SK-N-SH (cell line): Measurements from ENCODE around the gene DCLK3. TPM values are rescaled to one million over a fixed set of nuclear protein-coding genes. Genes with fewer than 3 reads are reported as not detected.

ENCODE experiments used
- CTCF ChIA-PET: fragments of 300-600, 350-600 bp; formaldehyde crosslinking; extraction: SDS; loops from one replicate; lab custom pipeline; 2021; lab: Yijun Ruan, JAX
- POLR2A ChIA-PET: fragments of 350-600 bp; sonication (Branson Sonifier 250); formaldehyde crosslinking; extraction: SDS; loops from one replicate; lab custom pipeline; 2020; ENCODE audit warnings: antibody characterized with exemption, inconsistent platforms; lab: Yijun Ruan, JAX
- DNase-seq: peaks from one replicate; pipeline ENCODE4 v3.0.0; 2012
- H2AFZ ChIP-seq: fragments of 200-600 bp; sonication (generic); 2 replicates; pipeline ENCODE4 v1.8.1; 2016; ENCODE audit warnings: antibody characterized with exemption, mild to moderate bottlenecking, low read depth
- H3F3A ChIP-seq: fragments of 200-600 bp; sonication (generic); replicated peaks from 2 replicates; pipeline ENCODE3; 2016; ENCODE audit warnings: antibody characterized with exemption, mild to moderate bottlenecking; ENCODE audit not compliant: insufficient read depth
- H3K27ac ChIP-seq, 2 experiments: fragments of 200-500 bp in 1 of 2; fragments of 200-600 bp in 1 of 2; sonication (Bioruptor generic) in 1 of 2; sonication (generic), shearing (Covaris generic) in 1 of 2; 2 replicates each; pipeline versions ENCODE4 v1.5.1 to v1.6.1; 2014 to 2016; ENCODE audit warnings: low read depth in 2 of 2, inconsistent platforms in 1 of 2, low read length in 1 of 2, mild to moderate bottlenecking in 1 of 2, mixed read lengths in 1 of 2
- H3K27me3 ChIP-seq: fragments of 200-600 bp; sonication (generic), shearing (Covaris generic); 2 replicates; pipeline ENCODE4 v1.6.1; 2016; ENCODE audit warnings: mixed run types; ENCODE audit not compliant: insufficient read depth
- H3K36me3 ChIP-seq, 2 experiments: fragments of 200-500 bp in 1 of 2; fragments of 200-600 bp in 1 of 2; sonication (Bioruptor generic) in 1 of 2; sonication (generic) in 1 of 2; replicated peaks in 1 of 2; 2 replicates each; pipeline versions ENCODE3 to v1.5.1; 2014 to 2016; ENCODE audit warnings: low read length in 1 of 2, mild to moderate bottlenecking in 1 of 2; ENCODE audit not compliant: insufficient read depth in 2 of 2, control insufficient read depth in 1 of 2
- H3K4me1 ChIP-seq, 2 experiments: fragments of 200-500 bp in 1 of 2; fragments of 200-600 bp in 1 of 2; sonication (Bioruptor generic) in 1 of 2; sonication (generic), shearing (Covaris generic) in 1 of 2; 2 replicates each; pipeline versions ENCODE4 v1.5.1 to v1.6.1; 2014 to 2016; ENCODE audit warnings: low read depth in 1 of 2, low read length in 1 of 2, mixed run types in 1 of 2; ENCODE audit not compliant: insufficient read depth in 2 of 2, control insufficient read depth in 1 of 2
- H3K4me2 ChIP-seq: fragments of 200-600 bp; sonication (generic), shearing (Covaris generic); 2 replicates; pipeline ENCODE4 v1.6.1; 2017; ENCODE audit warnings: mixed run types
- H3K4me3 ChIP-seq, 2 experiments: fragments of 200-500 bp in 1 of 2; fragments of 200-600 bp in 1 of 2; sonication (Bioruptor generic) in 1 of 2; sonication (generic), shearing (Covaris generic) in 1 of 2; 2 replicates each; pipeline versions ENCODE4 v1.5.1 to v1.8.1; 2014 to 2016; ENCODE audit warnings: low read depth in 2 of 2, inconsistent platforms in 1 of 2, low read length in 1 of 2, mild to moderate bottlenecking in 1 of 2, mixed read lengths in 1 of 2, moderate library complexity in 1 of 2
- H3K79me2 ChIP-seq: fragments of 200-600 bp; sonication (generic); 2 replicates; pipeline ENCODE4 v1.8.1; 2017; ENCODE audit warnings: mild to moderate bottlenecking; ENCODE audit not compliant: insufficient read depth
- H3K9ac ChIP-seq: fragments of 200-600 bp; sonication (generic); 2 replicates; pipeline ENCODE4 v1.6.1; 2017; ENCODE audit warnings: mixed run types
- H3K9me2 ChIP-seq: fragments of 200-600 bp; sonication (generic); 2 replicates; pipeline ENCODE4 v1.6.1; 2017; ENCODE audit warnings: mixed run types
- H3K9me3 ChIP-seq: fragments of 200-600 bp; sonication (generic); 2 replicates; pipeline ENCODE4 v1.6.1; 2017; ENCODE audit warnings: mixed run types, mild to moderate bottlenecking, moderate library complexity
- H4K20me1 ChIP-seq: fragments of 200-600 bp; sonication (generic); 2 replicates; pipeline ENCODE4 v1.6.1; 2017; ENCODE audit warnings: mild to moderate bottlenecking, mixed run types; ENCODE audit not compliant: insufficient read depth
- CHD2 ChIP-seq: fragments of 150-350 bp; IDR thresholded peaks from 2 replicates; pipeline ENCODE4 v1.6.1; 2018; ENCODE audit warnings: low read length; ENCODE audit not compliant: partially characterized antibody
- CTCF ChIP-seq: fragments of 200-600 bp; sonication (generic); IDR thresholded peaks from 2 replicates; pipeline ENCODE4 v1.6.1; 2017; ENCODE audit warnings: antibody characterized with exemption, mild to moderate bottlenecking, moderate library complexity
- FOXJ3 ChIP-seq: sonication (generic); formaldehyde crosslinking; IDR thresholded peaks from 2 replicates; pipeline ENCODE4 v1.5.1; 2020; ENCODE audit warnings: mild to moderate bottlenecking, missing genetic modification reagents
- FOXM1 ChIP-seq: IDR thresholded peaks from 2 replicates; pipeline ENCODE4 v1.4.0; 2012; ENCODE audit warnings: low read depth, mild to moderate bottlenecking
- GABPA ChIP-seq: IDR thresholded peaks from 2 replicates; pipeline ENCODE4 v1.4.0; 2012; ENCODE audit warnings: low read depth, mild to moderate bottlenecking
- GATA2 ChIP-seq: sonication (generic); formaldehyde crosslinking; IDR thresholded peaks from 2 replicates; pipeline ENCODE4 v1.5.0; 2020; ENCODE audit warnings: mild to moderate bottlenecking, missing genetic modification reagents
- IRF3 ChIP-seq: fragments of 150-350 bp; IDR thresholded peaks from 2 replicates; pipeline ENCODE4 v1.6.1; 2016; ENCODE audit warnings: mild to moderate bottlenecking, low read depth, low read length
- JUND ChIP-seq: IDR thresholded peaks from 2 replicates; pipeline ENCODE4 v1.4.0; 2012
- MEF2A ChIP-seq: IDR thresholded peaks from 2 replicates; pipeline ENCODE4 v1.4.0; 2012; ENCODE audit warnings: low read depth, borderline replicate concordance
- NFIC ChIP-seq: IDR thresholded peaks from 2 replicates; pipeline ENCODE4 v1.4.0; 2012; ENCODE audit warnings: borderline replicate concordance
- NRF1 ChIP-seq: IDR thresholded peaks from 2 replicates; pipeline ENCODE4 v1.6.1; 2012; ENCODE audit warnings: low read depth, mild to moderate bottlenecking, low read length
- RFX5 ChIP-seq: IDR thresholded peaks from 2 replicates; pipeline ENCODE4 v1.6.1; 2012; ENCODE audit warnings: mild to moderate bottlenecking, improper control_type of control experiment, low read length
- RXRA ChIP-seq: IDR thresholded peaks from 2 replicates; pipeline ENCODE4 v1.4.0; 2012; ENCODE audit warnings: low read depth, mild to moderate bottlenecking, borderline replicate concordance
- TEAD4 ChIP-seq: IDR thresholded peaks from 2 replicates; pipeline ENCODE4 v1.4.0; 2012; ENCODE audit warnings: mild to moderate bottlenecking, borderline replicate concordance; ENCODE audit not compliant: insufficient read depth
- USF1 ChIP-seq: IDR thresholded peaks from 2 replicates; pipeline ENCODE4 v1.4.0; 2012; ENCODE audit warnings: low read depth, borderline replicate concordance
- YY1 ChIP-seq: IDR thresholded peaks from 2 replicates; pipeline ENCODE4 v1.4.0; 2012; ENCODE audit warnings: low read depth, mild to moderate bottlenecking
- ZBTB33 ChIP-seq: IDR thresholded peaks from 2 replicates; pipeline ENCODE4 v1.4.0; 2012; ENCODE audit warnings: low read depth, borderline replicate concordance
- WGBS: methylation state at CpG from one replicate; pipeline ENCODE4 v1.1.6; 2017; ENCODE audit warnings: low lambda C conversion rate; 5-methylcytosine and 5-hydroxymethylcytosine counted together
- polyA plus RNA-seq, 3 experiments: library from polyadenylated mRNA; depleted of rRNA; stranded (reverse); fragments of >200 nt; gene quantifications; 2 replicates each; pipeline ENCODE4 v1.2.3, GENCODE V29; 2012

DCLK3 gene
- polyA plus RNA-seq, 1 of the 3 experiments (the other 2 are of a cell fraction) = not detected

GRCh38 chr3:36764704-36765038 is 318 bp upstream of the DCLK3 start:
- Histone ChIP-seq H3K27ac (no peak overlapping the region), H3K9ac (no peak overlapping the region), H3K4me2 (no peak overlapping the region), H2AFZ (no peak overlapping the region), H3K27me3 (peaks cover 34% of the 10 kb centered on the region; the same call in 1 of the 2 replicates), H3F3A (no peaks in the 10 kb centered on the region), H3K79me2 (no peaks in the 10 kb centered on the region), H3K9me2 (no peaks in the 10 kb centered on the region), H3K36me3 (no peaks in the 10 kb centered on the region), H4K20me1 (no peaks in the 10 kb centered on the region), H3K4me3 (peak overlapping the region in 1 of 2 experiments; percentile 45; a peak in 1 of 4 replicates), H3K9me3 (no peaks in the 10 kb centered on the region), H3K4me1 (peaks cover 0 to 3% of the 10 kb centered on the region in 2 experiments; a peak in 1 of 4 replicates)
- ChIA-PET POLR2A (no interaction called here), CTCF (interaction anchor here (1.1 to 2.7 kb wide), 3 partner anchors 15 to 103 kb away, joined by 4 to 9 read pairs (median 5); no protein-coding TSS in a partner anchor)
- DNase-seq = no peak
- WGBS = 45% methylated on average over 10 of the region's 10 CpGs
- TF ChIP-seq NRF1 (no peak), RXRA (no peak), FOXM1 (no peak), CTCF (no peak), CHD2 (no peak), RFX5 (no peak), YY1 (no peak), NFIC (no peak), GATA2 (CRISPR knock-in tag) (no peak), ZBTB33 (no peak), MEF2A (no peak), USF1 (no peak), TEAD4 (no peak), JUND (no peak), FOXJ3 (CRISPR knock-in tag) (no peak), IRF3 (no peak), GABPA (no peak)
